ENCODE measurements around the gene ADPRHL1.
"Not testable (repeated sequence)": the region's sequence is repeated elsewhere in the genome, so short reads cannot be mapped to it uniquely, and the experiment has no call there.

Gene ADPRHL1

DNA sequence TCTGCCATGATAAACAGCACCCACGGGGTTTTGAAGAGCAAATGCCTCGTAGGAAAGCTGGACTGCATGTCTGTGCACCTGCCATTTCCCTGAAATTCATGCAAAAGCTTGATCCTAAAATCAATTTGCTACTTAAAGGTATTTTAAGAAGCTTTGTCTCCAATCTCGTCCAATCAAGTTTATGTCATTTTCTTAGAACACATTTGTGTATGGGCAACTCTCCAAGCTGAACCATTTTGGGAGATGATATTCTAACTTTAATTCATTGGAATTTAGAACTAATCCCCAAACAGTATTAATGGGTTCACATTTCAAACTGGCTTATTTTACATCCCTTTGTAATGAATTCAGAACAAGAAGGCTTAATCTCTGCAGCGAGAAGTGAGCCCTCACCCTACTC lies 822 bp downstream of the ADPRHL1 start:
- DNase-seq = no peak

DNA sequence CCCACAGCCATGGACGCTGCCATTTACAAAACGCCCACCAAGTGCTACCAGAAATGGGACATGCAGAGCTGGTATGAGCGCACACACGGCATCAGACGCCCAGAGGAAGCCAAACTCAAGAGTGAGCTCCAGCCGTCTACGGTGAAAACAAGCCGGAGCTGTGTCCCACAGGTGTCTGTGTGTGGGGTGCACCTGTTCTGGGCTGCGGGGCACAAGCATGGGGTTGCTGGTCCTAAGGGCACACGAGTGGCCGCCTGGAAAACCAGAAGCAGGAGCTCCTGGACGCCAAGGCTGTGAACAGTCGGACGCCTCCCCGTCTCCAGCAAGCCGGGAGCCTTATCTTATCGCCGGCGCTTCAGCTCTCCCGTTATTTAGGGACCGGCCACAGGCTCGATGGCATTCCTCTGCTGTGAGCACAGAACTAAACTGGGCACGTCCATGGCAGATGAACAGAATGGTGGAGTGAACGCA lies 1.3 kb downstream of the ADPRHL1 start:
- DNase-seq = no peak

DNA sequence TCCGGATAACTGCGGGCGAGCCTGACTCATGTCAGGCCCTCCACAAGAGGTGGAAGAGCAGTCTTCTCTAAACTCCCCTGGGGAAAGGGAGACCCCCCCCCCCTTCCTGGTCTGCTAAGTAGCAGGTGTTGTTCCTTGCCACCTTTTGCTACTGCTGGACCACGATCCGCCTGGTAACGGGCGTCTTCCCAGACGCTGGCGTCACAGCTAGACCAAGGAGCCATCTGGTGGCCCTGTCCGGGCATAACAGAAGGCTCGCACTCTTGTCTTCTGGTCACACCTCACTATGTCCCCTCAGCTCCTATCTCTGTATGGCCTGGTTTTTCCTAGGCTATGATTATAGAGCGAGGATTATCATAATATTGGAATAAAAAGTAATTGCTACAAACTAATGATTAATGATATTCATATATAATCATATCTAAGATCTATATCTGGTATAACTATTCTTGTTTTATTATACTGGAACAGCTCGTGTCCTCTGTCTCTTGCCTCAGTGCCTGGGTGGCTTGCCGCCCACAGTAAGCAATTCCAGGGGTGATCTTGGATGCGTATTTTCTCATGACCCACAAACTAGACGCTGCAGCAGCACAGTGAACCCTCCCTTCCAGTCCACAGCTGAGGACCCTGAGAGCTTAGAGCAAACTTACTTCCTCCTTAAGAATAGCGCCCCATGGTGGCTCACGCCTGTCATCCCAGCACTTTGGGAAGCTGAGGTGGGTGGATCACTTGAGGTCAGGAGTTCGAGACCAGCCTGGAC lies 2.2 kb downstream of the ADPRHL1 start:
- not testable (repeated sequence) for DNase-seq

DNA sequence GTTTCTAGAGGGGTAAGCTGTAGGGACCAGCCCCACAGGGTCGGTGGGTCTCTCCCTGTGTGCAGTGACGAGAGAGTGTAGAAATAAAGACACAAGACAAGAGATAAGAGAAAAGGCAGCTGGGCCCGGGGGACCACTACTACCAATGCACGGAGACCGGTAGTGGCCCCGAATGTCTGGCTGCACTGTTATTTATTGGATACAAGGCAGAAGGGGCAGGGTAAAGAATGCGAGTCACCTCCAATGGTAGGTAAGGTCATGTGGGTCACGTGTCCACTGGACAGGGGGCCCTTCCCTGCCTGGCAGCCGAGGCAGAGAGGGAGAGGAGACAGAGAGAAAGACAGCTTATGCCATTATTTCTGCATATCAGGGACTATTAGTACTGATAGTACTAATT lies 2.9 kb downstream of the ADPRHL1 start:
- not testable (repeated sequence) for DNase-seq

DNA sequence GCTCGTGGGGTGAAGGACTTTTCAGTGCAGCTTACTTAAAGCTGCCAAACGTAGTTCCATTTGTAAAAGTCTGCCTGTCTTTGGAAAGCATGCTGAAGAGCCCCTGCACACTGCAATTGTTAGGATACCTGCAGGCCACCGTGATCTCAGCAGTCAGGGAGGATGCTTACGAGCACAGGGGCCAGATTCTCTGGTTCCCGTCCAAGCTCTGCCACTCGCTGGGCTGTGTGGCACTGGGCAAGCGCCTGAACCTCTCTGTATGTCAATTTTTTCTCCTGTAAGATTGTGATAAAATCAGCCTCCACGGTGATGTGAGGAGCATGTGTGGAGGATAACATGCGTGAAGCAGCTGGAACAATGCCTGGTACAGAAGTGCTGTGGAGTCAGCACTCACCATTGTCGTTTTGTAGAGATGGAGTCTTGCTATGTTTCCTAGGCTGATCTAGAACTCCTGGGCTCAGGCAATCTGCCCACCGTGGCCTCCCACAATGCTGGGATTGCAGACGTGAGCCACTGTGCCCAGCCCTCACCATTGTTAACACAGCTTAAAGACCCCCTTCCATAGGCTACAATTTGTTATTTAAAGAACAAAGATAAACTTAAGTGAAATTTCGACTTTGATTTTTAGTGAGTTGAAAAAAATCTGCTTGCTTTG lies 3.5 kb downstream of the ADPRHL1 start:
- DNase-seq = no peak

DNA sequence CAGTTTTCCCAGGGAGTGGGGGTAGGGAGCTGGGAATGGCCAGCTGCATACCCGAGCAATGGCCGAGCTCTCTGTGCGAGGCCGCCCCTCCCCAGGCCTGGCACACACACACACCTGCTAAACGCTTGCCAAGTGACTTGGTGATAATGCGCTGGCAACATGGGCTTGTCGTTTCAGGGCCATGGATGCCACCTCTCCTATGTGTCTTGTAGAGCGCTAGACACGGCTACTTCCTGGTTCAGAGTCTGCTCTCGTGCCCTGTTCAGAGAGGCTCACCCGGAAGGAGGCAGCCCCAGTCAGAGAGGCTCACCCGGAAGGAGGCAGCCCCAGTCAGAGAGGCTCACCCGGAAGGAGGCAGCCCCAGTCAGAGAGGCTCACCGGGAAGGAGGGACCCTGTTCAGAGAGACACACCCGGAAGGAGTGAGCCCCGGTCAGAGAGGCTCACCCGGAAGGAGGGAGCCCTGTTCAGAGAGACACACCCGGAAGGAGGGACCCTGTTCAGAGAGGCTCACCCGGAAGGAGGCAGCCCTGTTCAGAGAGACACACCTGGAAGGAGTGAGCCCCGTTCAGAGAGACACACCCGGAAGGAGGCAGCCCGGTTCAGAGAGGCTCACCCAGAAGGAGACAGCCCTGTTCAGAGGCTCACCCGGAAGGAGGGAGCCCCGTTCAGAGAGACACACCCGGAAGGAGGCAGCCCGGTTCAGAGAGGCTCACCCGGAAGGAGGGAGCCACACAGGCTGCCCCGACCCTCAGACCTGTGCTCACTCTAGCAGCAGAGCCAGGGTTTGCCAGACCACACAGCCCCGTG lies 4.2 kb downstream of the ADPRHL1 start:
- DNase-seq = no peak

DNA sequence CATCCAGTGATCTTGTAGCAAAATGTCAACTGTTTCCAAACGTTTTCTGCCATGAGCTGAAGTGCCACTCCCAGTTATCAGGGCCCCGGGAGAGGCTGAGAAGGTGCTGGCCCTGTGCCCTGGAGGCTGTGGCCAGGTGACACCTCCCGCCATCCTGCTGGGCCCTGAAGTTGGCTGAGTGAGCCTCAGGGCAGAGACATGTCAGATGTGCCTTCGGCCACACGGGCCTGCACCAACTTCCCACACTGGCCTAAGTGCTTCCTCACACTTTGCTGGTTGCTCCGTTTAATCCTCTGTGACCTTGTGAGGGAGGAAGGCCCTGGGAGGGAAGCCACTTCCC lies 4.8 kb downstream of the ADPRHL1 start:
- DNase-seq = no peak

DNA sequence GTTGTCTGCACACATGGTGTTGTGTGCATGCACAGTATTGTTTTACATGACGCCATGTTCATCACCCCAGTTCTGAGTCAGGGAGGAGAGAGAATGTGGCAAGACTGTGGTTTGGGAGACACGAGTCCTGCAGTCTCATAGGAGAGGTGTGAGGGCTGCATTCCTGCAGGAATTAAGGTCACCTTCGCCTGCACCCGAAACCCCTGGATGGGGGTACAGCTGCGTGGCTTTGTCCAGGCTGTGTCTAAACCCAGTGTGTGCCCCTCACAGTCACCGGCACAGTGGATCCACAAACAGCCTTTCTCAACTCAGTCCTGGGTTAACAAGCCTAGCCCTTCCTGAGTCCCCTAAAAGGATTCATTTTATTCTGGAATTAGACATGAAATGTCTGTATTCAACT lies 5.7 kb downstream of the ADPRHL1 start:
- DNase-seq = no peak

DNA sequence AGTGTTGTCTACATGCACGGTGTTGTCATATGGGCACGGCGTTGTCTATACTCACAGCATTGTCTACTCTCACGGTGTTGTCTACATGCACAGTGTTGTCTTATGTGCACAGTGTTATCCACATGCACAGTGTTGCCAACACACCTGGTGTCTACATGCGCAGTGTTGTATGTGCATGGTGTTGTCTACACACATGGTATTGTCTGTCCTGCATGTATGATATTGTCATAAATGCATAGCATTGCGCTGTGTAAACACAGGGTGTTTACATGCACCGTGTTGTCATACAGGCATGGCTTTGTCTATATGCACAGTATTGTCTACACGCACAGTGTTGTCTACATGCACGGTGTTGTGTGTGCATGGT lies 6.8 kb downstream of the ADPRHL1 start:
- no peak for DNase-seq

DNA sequence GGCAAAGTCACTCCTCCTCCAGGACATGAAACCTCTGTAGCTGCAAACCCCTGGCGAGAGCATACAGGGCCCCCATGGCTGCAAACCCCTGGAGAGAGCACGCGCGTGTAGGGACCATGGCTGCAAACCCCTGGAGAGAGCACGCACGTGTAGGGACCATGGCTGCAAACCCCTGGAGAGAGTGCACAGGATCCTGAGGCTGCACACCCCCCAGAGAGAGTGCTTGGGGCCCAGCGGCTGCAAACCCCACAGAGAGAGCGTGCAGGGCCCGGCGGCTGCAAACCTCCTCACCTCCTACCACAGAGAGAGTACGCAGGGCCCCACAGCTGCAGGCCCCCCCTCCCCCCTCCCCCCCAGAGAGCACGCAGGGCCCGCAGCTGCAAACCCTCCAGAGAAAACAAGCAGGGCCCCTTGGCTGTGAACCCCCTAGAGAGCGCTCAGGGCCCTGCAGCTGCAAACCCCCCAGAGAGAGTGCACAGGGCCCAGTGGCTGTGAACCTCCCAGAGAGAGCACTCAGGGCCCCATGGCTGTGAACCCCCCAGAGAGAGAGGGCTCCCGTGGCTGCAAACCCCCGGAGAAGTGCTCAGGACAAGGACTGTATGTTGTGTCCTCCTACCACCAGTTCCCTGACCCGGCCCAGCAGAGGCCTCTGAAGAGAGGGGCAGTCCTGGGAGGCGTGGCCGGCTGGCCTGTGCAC lies 7.3 kb downstream of the ADPRHL1 start:
- DNase-seq = no peak

DNA sequence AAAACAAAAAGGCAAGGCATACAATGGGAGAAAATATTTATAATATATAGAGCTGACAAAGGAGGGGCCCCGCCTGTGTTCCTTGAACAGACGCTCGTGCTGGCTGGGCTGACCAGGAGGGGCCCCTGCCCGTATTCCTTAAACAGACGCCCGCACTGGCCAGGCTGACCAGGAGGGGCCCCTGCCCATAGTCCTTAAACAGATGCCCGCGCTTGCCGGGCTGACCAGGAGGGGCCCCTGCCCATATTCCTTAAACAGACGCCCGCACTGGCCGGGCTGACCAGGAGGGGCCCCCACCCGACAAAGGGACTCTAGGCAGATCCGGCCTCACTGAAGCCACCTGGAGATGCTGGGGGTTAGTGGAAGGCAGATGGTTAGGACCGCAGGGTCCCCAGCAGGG lies 9.3 kb downstream of the ADPRHL1 start:
- no peak for DNase-seq

DNA sequence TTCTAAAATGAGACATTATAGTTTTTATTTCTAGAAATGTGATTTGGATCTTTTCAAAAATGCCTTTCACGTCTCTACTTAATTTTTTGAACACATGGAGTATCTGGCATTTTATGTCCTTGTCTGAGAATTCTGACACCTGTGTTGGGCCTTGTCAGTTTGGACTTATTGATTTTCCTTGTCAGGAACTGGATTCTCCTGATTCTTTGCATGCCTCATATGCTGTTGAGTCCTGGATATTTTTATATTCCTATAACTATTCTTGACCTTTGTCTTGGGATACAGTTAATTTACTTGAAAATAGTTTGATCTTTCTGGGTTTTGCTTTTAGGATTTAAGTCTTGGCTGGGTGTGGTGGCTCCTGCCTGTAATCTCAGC lies 10.3 kb downstream of the ADPRHL1 start:
- no peak for DNase-seq

DNA sequence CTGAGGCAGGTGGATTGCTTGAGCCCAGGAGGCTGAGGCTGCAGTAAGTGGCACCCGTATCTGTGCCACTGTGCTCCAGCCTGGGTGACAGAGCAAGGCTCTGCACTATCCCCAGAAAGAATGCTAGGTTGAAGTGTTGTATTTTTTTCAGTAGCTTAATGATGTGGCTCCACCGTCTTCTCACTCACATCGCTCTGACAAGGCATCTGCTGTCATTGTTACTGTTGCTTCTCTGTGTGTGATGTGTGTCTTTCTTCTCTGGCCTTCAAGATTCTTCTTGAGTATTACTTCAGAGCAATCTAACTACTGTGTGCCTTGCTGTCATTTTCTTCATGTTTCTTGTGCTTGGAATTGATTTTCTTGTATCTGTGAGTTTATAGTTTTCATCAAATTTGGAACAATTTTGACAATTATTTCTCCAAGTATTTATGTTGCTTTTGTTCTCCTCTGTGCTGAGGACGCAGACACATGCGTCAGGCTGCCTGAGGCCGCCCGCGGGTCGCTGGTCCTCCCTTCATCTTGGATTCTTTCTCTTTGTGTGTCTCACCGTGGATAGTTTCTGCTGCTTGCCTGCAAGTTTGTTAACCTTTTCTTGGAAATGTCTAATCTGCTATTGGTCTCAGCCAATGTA lies 10.8 kb downstream of the ADPRHL1 start:
- DNase-seq = no peak

DNA sequence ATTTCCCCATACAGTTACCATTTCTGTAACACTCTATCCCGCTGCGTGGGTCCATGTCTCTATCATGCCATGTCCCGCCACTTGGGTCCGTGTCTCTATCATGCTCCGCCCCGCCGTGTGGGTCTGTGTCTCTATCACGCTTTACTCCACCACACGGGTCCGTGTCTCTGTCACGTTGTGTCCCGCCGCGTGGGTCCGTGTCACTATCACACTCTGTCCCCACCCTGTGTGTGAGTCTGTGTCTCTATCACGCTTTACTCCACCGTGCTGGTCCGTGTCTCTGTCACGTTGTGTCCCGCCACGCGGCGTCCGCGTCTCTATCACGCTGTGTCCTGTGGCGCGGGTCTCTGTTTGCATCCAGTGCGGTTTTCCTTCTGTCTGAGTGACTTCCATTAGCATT lies 11.6 kb downstream of the ADPRHL1 start:
- DNase-seq = no peak

DNA sequence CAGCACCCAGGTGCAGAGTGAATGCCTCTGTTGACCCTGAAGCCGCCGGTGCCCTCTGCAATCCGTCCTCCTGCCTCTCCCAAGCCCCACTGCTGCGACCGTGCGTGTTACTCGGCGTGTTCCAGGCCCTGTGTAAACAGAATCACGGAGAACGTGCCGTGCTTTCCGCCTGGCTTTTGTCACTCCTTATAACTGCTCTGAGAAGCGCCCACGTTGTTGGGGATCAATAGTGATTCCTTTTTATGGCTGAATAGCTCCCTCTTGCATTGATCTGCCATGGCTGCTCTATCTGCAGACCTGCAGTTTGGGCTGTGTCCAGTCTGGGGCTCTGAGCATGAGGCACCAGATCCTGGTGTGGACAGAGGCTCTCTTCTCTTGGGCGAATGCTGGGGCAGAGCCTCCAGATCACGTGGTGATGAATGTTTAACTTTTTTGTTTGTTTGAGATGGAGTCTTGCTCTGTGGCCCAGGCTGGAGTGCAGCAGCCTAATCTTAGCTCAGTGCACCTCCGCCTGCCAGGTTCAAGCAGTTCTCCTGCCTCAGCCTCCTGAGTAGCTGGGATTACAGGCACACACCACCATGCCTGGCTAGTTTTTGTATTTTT lies 15.8 kb downstream of the ADPRHL1 start:
- DNase-seq = no peak

DNA sequence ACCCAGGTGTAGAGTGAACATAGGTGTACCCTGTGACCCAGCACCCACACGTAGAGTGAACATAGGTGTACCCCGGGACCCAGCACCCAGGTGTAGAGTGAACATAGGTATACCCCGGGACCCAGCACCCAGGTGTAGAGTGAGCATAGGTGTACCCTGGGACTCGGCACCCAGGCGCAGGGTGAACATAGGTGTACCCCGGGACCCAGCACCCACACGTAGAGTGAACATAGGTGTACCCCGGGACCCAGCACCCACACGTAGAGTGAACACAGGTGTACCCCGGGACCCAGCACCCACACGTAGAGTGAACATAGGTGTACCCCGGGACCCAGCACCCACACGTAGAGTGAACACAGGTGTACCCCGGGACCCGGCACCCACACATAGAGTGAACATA lies 16.4 kb downstream of the ADPRHL1 start:
- not testable (repeated sequence) for DNase-seq

DNA sequence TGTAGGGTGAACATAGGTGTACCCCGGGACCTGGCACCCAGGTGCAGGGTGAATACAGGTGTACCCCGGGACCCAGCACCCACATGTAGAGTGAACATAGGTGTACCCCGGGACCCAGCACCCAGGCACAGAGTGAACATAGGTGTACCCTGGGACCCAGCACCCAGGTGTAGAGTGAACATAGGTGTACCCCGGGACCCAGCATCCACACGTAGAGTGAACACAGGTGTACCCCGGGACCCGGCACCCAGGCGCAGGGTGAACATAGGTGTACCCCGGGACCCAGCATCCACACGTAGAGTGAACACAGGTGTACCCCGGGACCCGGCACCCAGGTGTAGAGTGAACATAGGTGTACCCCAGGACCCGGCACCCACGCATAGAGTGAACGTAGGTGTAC lies 17.4 kb downstream of the ADPRHL1 start:
- not testable (repeated sequence) for DNase-seq

DNA sequence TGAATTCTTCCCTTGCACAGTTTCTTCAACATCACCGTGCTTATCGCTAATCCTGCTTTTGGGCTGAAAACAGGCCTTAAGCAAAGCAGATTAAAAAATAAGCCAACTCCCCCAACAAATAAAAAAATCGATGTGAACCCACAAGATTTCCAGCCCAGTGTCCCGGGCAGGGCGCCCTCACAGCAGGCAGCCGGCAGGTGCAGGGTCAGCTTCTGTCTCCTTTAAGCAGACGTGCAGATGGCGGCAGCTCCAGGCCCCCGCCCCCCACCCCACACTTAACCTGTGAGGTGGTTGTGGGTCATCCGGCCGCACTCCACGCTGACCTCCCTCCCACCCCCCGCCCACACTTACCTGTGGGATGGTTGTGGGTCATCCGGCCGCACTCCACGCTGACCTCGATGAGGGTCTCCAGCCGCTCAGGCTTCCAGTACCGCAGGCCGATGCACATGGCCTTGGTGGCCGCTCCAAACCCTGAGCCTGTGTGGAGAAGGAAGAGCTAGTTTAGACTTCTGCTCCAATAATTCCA lies 19.8 kb downstream of the ADPRHL1 start:
- DNase-seq = no peak

DNA sequence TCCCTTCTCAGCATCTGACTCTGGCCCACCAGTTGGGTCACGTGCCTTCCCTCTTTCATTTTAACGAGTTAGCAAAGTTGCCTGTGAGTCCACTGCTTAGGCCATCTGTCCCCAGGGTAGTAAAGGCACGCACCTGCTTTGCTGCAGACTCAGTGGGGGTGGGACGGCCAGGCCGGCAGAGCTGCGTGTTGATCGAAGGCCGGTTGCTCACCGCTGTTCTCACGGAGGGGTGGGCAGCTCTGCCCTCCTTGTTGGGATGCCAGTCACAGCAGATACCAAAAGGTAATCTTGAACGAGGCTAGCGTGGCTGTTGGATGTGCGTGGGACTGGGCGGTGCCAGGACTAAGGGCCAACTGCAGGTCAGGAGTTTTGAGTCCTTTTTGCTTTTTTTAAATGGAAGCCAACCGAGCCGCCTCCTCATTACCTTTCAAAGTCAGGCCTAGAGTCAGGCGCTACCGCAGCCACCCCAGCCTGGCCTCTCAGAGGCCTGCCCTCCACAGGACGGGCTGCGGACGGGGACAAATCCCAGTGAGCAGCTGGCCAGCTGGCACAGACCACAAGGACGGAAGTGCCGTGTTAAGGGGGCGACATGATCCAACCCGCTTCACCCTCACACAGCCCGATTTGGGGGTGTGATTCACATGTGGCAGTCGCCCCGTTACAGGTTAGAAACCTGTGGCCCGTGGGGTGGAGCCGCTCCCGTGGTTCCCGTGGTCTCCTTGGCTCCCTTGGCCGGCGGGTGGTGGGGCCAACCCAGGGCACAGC lies 20.6 kb downstream of the ADPRHL1 start:
- DNase-seq = no peak

DNA sequence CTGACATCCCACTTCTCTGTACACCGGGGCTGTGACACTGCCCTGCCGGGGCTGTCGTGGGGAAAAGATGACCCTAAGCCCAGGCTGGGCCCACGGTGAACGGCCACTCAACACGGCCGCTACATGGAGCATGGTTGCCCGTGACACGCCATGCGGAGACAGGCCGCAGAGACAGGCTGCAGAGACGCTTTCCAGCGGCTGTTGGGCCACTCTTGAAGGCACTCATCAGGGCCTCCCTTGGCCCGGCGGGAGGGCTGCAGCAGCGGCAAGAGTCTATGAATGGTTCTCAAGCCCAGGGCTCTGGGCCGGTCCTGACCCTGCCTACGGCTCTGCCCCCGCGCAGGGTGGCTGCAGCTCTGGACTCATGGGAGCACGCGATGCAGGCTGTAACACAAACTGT lies 22.1 kb downstream of the ADPRHL1 start:
- no peak for DNase-seq

DNA sequence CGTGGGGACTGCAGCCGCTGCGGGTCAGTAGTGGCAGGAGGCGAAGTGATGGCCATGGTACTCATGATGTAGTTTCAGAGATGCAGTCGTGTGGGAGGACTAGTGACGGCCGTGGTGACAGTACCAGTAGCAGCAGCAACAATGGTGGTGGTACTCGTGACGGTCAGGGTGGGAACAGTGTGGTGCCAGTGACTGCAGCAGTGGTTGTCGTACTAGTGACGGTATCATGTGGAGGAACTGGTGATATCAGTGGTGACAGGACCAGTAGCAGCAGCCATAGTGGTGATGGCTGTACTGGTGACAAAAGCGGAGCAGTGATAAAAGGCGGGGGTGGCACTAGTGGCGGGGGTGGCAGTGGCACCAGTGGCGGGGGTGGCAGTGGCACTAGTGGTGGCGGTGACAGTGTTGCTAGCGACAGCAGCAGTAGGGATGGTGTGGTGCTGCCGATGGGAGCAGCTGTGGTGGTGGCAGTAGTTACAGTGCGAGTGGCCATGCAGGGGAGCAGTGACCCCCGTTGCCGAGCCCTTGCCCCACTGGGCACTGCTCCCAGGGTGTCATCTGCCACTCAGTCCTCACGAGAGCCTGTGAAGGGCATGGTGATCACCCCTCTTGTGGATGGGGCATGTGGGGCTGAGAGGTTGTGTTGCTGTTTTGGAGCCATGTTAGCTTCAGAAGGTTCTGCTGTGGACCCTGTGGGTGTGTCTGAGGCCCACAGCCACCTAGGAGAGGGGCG lies 22.7 kb downstream of the ADPRHL1 start:
- no peak for DNase-seq
